ENCODE data around the gene LAPTM4A. TPM values are rescaled to one million over a fixed set of nuclear protein-coding genes. Genes with fewer than 3 reads are reported as not detected.

Gene LAPTM4A
- total RNA-seq, 4 donors from 2014 or later: 126 to 309 (median 263) TPM

DNA sequence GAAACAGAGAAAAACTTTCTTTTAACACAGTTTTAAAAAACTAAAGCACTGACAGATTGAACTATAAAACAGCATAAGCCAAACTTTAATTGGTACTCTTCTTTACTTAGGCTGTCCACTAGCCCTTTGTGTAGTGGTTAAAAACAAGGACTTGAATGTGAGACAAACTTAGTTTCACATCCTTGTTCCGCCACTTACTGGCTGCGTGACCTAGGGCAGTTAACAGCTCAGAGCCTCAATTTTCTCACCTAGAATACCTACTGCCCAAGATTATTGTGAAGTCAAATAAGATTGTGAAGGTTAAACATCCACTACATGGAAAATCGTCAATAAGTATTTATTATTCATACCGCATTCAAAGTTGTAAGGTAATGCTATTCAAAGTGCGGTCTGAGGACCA is 63.5 kb downstream of the LAPTM4A start:
- TF ChIP-seq, protein P1, sequence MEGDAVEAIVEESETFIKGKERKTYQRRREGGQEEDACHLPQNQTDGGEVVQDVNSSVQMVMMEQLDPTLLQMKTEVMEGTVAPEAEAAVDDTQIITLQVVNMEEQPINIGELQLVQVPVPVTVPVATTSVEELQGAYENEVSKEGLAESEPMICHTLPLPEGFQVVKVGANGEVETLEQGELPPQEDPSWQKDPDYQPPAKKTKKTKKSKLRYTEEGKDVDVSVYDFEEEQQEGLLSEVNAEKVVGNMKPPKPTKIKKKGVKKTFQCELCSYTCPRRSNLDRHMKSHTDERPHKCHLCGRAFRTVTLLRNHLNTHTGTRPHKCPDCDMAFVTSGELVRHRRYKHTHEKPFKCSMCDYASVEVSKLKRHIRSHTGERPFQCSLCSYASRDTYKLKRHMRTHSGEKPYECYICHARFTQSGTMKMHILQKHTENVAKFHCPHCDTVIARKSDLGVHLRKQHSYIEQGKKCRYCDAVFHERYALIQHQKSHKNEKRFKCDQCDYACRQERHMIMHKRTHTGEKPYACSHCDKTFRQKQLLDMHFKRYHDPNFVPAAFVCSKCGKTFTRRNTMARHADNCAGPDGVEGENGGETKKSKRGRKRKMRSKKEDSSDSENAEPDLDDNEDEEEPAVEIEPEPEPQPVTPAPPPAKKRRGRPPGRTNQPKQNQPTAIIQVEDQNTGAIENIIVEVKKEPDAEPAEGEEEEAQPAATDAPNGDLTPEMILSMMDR (IDR thresholded peaks at IDR 0.05; ENCODE audit: low read depth): no peak

Other genes starting within 250 kb of the LAPTM4A start
- gene TTC32, start 149.6 kb downstream of the LAPTM4A start, total RNA-seq: 10 to 100 TPM; 11.9 to 21.7 (median 16.8) TPM
- gene WDR35, start 61.5 kb downstream of the LAPTM4A start, total RNA-seq: 10 to 100 TPM in 1 of 4 donors, 1 to 10 TPM in 3; 6.4 to 11.0 (median 7.6) TPM
- gene MATN3, start 39.0 kb downstream of the LAPTM4A start, total RNA-seq: 1 to 10 TPM; 1.5 to 3.1 (median 2.3) TPM
- gene SDC1, start 173.5 kb upstream of the LAPTM4A start, total RNA-seq: 10 to 100 TPM in 1 of 4 donors, 1 to 10 TPM in 3; 2.4 to 27.5 (median 3.8) TPM